HCT116 (cell line): ENCODE measurements around the gene LMBRD2.

Source experiments
- CTCF ChIP-seq, 3 experiments: fragments of 200-600 bp in 1 of 3; sonication (generic) in 1 of 3; IDR thresholded peaks in 2 of 3; conservative IDR thresholded peaks in 1 of 3; 2 replicates each; pipeline ENCODE4 v1.5.1; 2012 to 2017; ENCODE audit warnings: low read depth in 2 of 3, low read length in 2 of 3, antibody characterized with exemption in 1 of 3, borderline replicate concordance in 1 of 3, control low read depth in 1 of 3, mild to moderate bottlenecking in 1 of 3, mixed read lengths in 1 of 3, mixed run types in 1 of 3, moderate library complexity in 1 of 3; ENCODE audit not compliant: insufficient read depth in 1 of 3
- EZH2 ChIP-seq: fragments of 200-600 bp; sonication (generic); IDR thresholded peaks from 2 replicates; pipeline ENCODE4 v1.6.1; 2017; ENCODE audit warnings: antibody characterized with exemption, mixed run types
- MAX ChIP-seq: IDR thresholded peaks from 2 replicates; pipeline ENCODE4 v1.6.1; 2012
- POLR2A ChIP-seq: IDR thresholded peaks from 2 replicates; pipeline ENCODE4 v1.7.0; 2011; ENCODE audit warnings: borderline replicate concordance; ENCODE audit not compliant: insufficient read depth, insufficient read length; ENCODE audit errors: extremely low read depth
- SIN3A ChIP-seq: IDR thresholded peaks from 2 replicates; pipeline ENCODE4 v1.6.1; 2012; ENCODE audit warnings: low read depth
- SP1 ChIP-seq: IDR thresholded peaks from 2 replicates; pipeline ENCODE4 v1.6.1; 2012; ENCODE audit warnings: low read depth

- no peak for TF ChIP-seq POLR2A
- TF ChIP-seq CTCF (IDR thresholded peaks at IDR 0.05 in 2 of 3, conservative IDR thresholded peaks at IDR 0.05 in 1 of 3; ENCODE audit: borderline replicate concordance in 1 of 3, insufficient read depth in 1 of 3, low read depth in 2 of 3, low read length in 2 of 3): no peak
- TF ChIP-seq SP1: no peak
- no peak for TF ChIP-seq MAX
- no peak for TF ChIP-seq EZH2
- no peak for TF ChIP-seq SIN3A
These were observed 23.4 kb upstream of the LMBRD2 start for GRCh38 chr5:36175043-36175442.
